ENCODE measurements around the gene PEX6. TPM values are rescaled to one million over a fixed set of nuclear protein-coding genes. Genes with fewer than 3 reads are reported as not detected.

PEX6 gene, protein sequence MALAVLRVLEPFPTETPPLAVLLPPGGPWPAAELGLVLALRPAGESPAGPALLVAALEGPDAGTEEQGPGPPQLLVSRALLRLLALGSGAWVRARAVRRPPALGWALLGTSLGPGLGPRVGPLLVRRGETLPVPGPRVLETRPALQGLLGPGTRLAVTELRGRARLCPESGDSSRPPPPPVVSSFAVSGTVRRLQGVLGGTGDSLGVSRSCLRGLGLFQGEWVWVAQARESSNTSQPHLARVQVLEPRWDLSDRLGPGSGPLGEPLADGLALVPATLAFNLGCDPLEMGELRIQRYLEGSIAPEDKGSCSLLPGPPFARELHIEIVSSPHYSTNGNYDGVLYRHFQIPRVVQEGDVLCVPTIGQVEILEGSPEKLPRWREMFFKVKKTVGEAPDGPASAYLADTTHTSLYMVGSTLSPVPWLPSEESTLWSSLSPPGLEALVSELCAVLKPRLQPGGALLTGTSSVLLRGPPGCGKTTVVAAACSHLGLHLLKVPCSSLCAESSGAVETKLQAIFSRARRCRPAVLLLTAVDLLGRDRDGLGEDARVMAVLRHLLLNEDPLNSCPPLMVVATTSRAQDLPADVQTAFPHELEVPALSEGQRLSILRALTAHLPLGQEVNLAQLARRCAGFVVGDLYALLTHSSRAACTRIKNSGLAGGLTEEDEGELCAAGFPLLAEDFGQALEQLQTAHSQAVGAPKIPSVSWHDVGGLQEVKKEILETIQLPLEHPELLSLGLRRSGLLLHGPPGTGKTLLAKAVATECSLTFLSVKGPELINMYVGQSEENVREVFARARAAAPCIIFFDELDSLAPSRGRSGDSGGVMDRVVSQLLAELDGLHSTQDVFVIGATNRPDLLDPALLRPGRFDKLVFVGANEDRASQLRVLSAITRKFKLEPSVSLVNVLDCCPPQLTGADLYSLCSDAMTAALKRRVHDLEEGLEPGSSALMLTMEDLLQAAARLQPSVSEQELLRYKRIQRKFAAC
- total RNA-seq (2016; rRNA removed; fragmentation: Illumina TruSeq; extraction: Trizol) (3.6 and 5.1 TPM in 2 replicates), polyA plus RNA-seq (2011; rRNA removed) (6.7 and 8.5 TPM in 2 replicates), polyA minus RNA-seq (2011; rRNA and poly(A)+ RNA removed; ENCODE audit: low replicate concordance) (13.3 and 14.3 TPM in 2 replicates), Bru-seq, nascent RNA (percentile 60 among the genes with signal in this experiment), BruChase-seq, experiment 1, labeled RNA remaining after a 6-hour chase (percentile 53 among the genes with signal in this experiment), BruChase-seq, experiment 2, labeled RNA remaining after a 2-hour chase (percentile 56 among the genes with signal in this experiment)
- total RNA-seq (2016; cell fraction: cytosol; rRNA removed; fragmentation: Illumina TruSeq; extraction: Trizol; ENCODE audit: low read depth) = 0.61 and 1.2 TPM in 2 replicates
- total RNA-seq (2016; cell fraction: insoluble cytoplasmic fraction; rRNA removed; fragmentation: Illumina TruSeq; extraction: Trizol) = 2.9 and 4.9 TPM in 2 replicates
- 2.1 TPM in 2 replicates for total RNA-seq (2016; cell fraction: membrane; rRNA removed; fragmentation: Illumina TruSeq; extraction: Trizol)
- 5.5 and 5.6 TPM in 2 replicates for total RNA-seq (2016; cell fraction: nucleus; rRNA removed; fragmentation: Illumina TruSeq; extraction: Trizol)
- polyA plus RNA-seq (2011; cell fraction: cytosol; rRNA removed) = 5.0 and 6.5 TPM in 2 replicates
- 46.4 and 54.7 TPM in 2 replicates for polyA plus RNA-seq (2011; cell fraction: nucleus; rRNA removed)
- polyA plus RNA-seq (2012) = 8.5 and 12.2 TPM in 2 replicates
- polyA plus RNA-seq (2016; cell fraction: cytosol; fragmentation: Illumina TruSeq; extraction: Trizol; ENCODE audit: low read depth) = 0.38 and 0.54 TPM in 2 replicates
- polyA plus RNA-seq (2016; cell fraction: insoluble cytoplasmic fraction; fragmentation: Illumina TruSeq; extraction: Trizol; ENCODE audit: low read depth) = 2.3 and 3.1 TPM in 2 replicates
- polyA plus RNA-seq (2016; cell fraction: membrane; fragmentation: Illumina TruSeq; extraction: Trizol; ENCODE audit: low read depth) = 1.00 and 1.0 TPM in 2 replicates
- polyA plus RNA-seq (2016; cell fraction: nucleus; fragmentation: Illumina TruSeq; extraction: Trizol; ENCODE audit: insufficient read depth, low read depth) = 8.5 and 8.9 TPM in 2 replicates
- polyA minus RNA-seq (2011; cell fraction: cytosol; rRNA and poly(A)+ RNA removed) = 4.7 and 7.1 TPM in 2 replicates
- polyA minus RNA-seq (2011; cell fraction: nucleus; rRNA and poly(A)+ RNA removed) = 7.8 and 8.2 TPM in 2 replicates
- long read RNA-seq, experiment 1, partial matches to known transcripts = 3 of 3 reads
- long read RNA-seq, experiment 1, other reads (novel, unspliced or antisense) = 0 of 3 reads
- long read RNA-seq, experiment 2, transcript PEX6-202 (17 exons, 3,478 nt) = major isoform, 12 of 22 reads
- long read RNA-seq, experiment 2, partial matches to known transcripts = 2 of 22 reads
- long read RNA-seq, experiment 2, other reads (novel, unspliced or antisense) = 8 of 22 reads

- peak within 1 kb of the TSS; percentile 73 for H3K27ac ChIP-seq (ENCODE audit: extremely low read length, insufficient read depth, low read length)
- BruUV-seq (replicated peaks) = no TSS peak
- peak within 1 kb of the TSS; percentile 85 for H2AFZ ChIP-seq (ENCODE audit: low read length)
- peaks cover 44% of the 10 kb centered on the region for H3K4me1 ChIP-seq (ENCODE audit: insufficient read depth, low read length)
- ChIA-PET CTCF (ENCODE audit: low intra/inter-chr PET ratio, low total read pairs) (no interaction called here), POLR2A (interaction anchor here (0.6 to 3.8 kb wide), 31 partner anchors 9 to 596 kb away, joined by 3 to 52 read pairs (median 7); partner anchors contain the start of genes BICRAL, CNPY3, CUL7 and CUL9)
- intact Hi-C loops (cut with micrococcal nuclease; ENCODE audit: unreplicated experiment) (loop anchor here (2.0 kb wide), 1 partner anchor 78 kb away; no protein-coding TSS in a partner anchor), in situ Hi-C loops (cut with HindIII; ENCODE audit: extremely low pct_ligation_motif_present, low pct_unique_long_range_greater_than_20kb) (no loop called here)
- H3K27me3 ChIP-seq (ENCODE audit: control insufficient read depth in 1 of 2, insufficient read depth in 2 of 2, low read length in 2 of 2) = no peaks in the 10 kb centered on the region; a peak in 1 of 5 replicates
- FAIRE-seq (peak; percentile 56), ATAC-seq (peak; percentile 91), DNase-seq (ENCODE audit: low spot score) (peak; percentile 90)
- H3K79me2 ChIP-seq (ENCODE audit: insufficient read depth, low read length) = peaks cover 10% of the 10 kb centered on the region
- H3K4me2 ChIP-seq (ENCODE audit: low read depth, low read length) = peak within 1 kb of the TSS; percentile 97
- no peaks in the 10 kb centered on the region for H3K36me3 ChIP-seq (replicated peaks in 1 of 2; ENCODE audit: control insufficient read depth in 1 of 2, insufficient read depth in 2 of 2, low read length in 2 of 2)
- H3K9me3 ChIP-seq (ENCODE audit: low read length) = no peaks in the 10 kb centered on the region
- H3K4me3 ChIP-seq (replicated peaks in 1 of 3; ENCODE audit: insufficient read depth in 1 of 3, low read depth in 2 of 3, low read length in 3 of 3) = peak within 1 kb of the TSS; percentile 79 to 96 (median 95)
- 0% methylated on average over 28 of the region's 59 CpGs for WGBS (ENCODE audit: low lambda C conversion rate)
- peak within 1 kb of the TSS; percentile 87 for H3K9ac ChIP-seq (ENCODE audit: insufficient read depth, low read depth, low read length)
- no peaks in the 10 kb centered on the region for H4K20me1 ChIP-seq (ENCODE audit: insufficient read depth, low read length)
- TF ChIP-seq ARNT2 (CRISPR knock-in tag; IDR thresholded peaks at IDR 0.05; ENCODE audit: low read depth) (peak; percentile 84; the same call in 1 of the 2 replicates), GATAD2A (CRISPR knock-in tag; IDR thresholded peaks at IDR 0.05) (peak; percentile 81), KAT8 (CRISPR knock-in tag; IDR thresholded peaks at IDR 0.05) (peak; percentile 94), ZNF496 (CRISPR knock-in tag; IDR thresholded peaks at IDR 0.05; ENCODE audit: insufficient replicate concordance) (no peak), ZFP41 (CRISPR knock-in tag; IDR thresholded peaks at IDR 0.05; ENCODE audit: borderline replicate concordance) (no peak), ZNF737 (CRISPR knock-in tag; IDR thresholded peaks at IDR 0.05; ENCODE audit: borderline replicate concordance) (peak; percentile 55; the same call in 1 of the 2 replicates), SP5 (CRISPR knock-in tag; IDR thresholded peaks at IDR 0.05; ENCODE audit: borderline replicate concordance, low read depth) (peak; percentile 36; the same call in 1 of the 2 replicates), ZNF12 (CRISPR knock-in tag; IDR thresholded peaks at IDR 0.05) (peak; percentile 64; the same call in 1 of the 2 replicates), ZNF143 (CRISPR knock-in tag; IDR thresholded peaks at IDR 0.05) (peak; percentile 59)
- TF ChIP-seq, protein P1, sequence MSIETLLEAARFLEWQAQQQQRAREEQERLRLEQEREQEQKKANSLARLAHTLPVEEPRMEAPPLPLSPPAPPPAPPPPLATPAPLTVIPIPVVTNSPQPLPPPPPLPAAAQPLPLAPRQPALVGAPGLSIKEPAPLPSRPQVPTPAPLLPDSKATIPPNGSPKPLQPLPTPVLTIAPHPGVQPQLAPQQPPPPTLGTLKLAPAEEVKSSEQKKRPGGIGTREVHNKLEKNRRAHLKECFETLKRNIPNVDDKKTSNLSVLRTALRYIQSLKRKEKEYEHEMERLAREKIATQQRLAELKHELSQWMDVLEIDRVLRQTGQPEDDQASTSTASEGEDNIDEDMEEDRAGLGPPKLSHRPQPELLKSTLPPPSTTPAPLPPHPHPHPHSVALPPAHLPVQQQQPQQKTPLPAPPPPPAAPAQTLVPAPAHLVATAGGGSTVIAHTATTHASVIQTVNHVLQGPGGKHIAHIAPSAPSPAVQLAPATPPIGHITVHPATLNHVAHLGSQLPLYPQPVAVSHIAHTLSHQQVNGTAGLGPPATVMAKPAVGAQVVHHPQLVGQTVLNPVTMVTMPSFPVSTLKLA (IDR thresholded peaks at IDR 0.05) = peak; percentile 15; the same call in 1 of the 2 replicates
Observed at GRCh38 chr6:42978839-42979522, at the start of gene PEX6. TSS of gene PEX6 (minus strand) at chr6:42979181. CDS start at chr6:42979150, 31 bp downstream.

Measured in HepG2 (cell line).